Mesenchymal stem cell (in vitro differentiated cells and primary cell): ENCODE measurements around the gene SLC35F3.

Experiments
- DNase-seq: peaks from one replicate; pipeline ENCODE4 v3.0.0-alpha.2; 2013
- H2AFZ ChIP-seq: one replicate; pipeline ENCODE4 v1.6.1; 2013; ENCODE audit warnings: low read depth, mild to moderate bottlenecking, control low read depth, inconsistent platforms, low read length, moderate library complexity
- H2AK5ac ChIP-seq: 2 replicates; pipeline ENCODE4 v1.6.1; 2013; ENCODE audit warnings: low read length, moderate library complexity, mild to moderate bottlenecking, inconsistent platforms; ENCODE audit not compliant: severe bottlenecking
- H2BK120ac ChIP-seq: one replicate; pipeline ENCODE4 v1.6.1; 2013; ENCODE audit warnings: low read depth, mild to moderate bottlenecking, inconsistent platforms, low read length, moderate library complexity
- H2BK12ac ChIP-seq, 2 experiments: one replicate each; pipeline ENCODE4 v1.6.1; 2013; ENCODE audit warnings: inconsistent platforms in 2 of 2, low read length in 2 of 2, mild to moderate bottlenecking in 2 of 2, moderate library complexity in 2 of 2, control low read depth in 1 of 2
- H2BK15ac ChIP-seq: one replicate; pipeline ENCODE4 v1.6.1; 2013; ENCODE audit warnings: mild to moderate bottlenecking, low read depth, inconsistent platforms; ENCODE audit not compliant: poor library complexity, severe bottlenecking
- H2BK5ac ChIP-seq: 2 replicates; pipeline ENCODE4 v1.6.1; 2013; ENCODE audit warnings: low read depth, mild to moderate bottlenecking, low read length, control low read depth, inconsistent platforms; ENCODE audit not compliant: poor library complexity, severe bottlenecking
- H3K14ac ChIP-seq, 2 experiments: one replicate each; pipeline ENCODE4 v1.6.1; 2013; ENCODE audit warnings: inconsistent platforms in 2 of 2, low read length in 2 of 2, control low read depth in 1 of 2, mild to moderate bottlenecking in 1 of 2, moderate library complexity in 1 of 2
- H3K18ac ChIP-seq, 2 experiments: one replicate each; pipeline ENCODE4 v1.6.1; 2013; ENCODE audit warnings: inconsistent platforms in 2 of 2, low read length in 2 of 2, control low read depth in 1 of 2, low read depth in 1 of 2, mild to moderate bottlenecking in 1 of 2
- H3K23ac ChIP-seq, 2 experiments: one replicate each; pipeline ENCODE4 v1.6.1; 2013; ENCODE audit warnings: inconsistent platforms in 2 of 2, low read length in 2 of 2, mild to moderate bottlenecking in 2 of 2, moderate library complexity in 2 of 2, control low read depth in 1 of 2
- H3K27ac ChIP-seq: 2 replicates; pipeline ENCODE4 v1.5.1; 2013; ENCODE audit warnings: mild to moderate bottlenecking, moderate library complexity, low read length, control low read depth, inconsistent platforms; ENCODE audit not compliant: poor library complexity, severe bottlenecking
- H3K27me3 ChIP-seq, 2 experiments: 2 replicates each; pipeline versions ENCODE4 v1.6.1 to v1.7.0; 2013; ENCODE audit warnings: low read length in 2 of 2, mild to moderate bottlenecking in 2 of 2, moderate library complexity in 2 of 2, control low read depth in 1 of 2, inconsistent platforms in 1 of 2; ENCODE audit not compliant: control insufficient read depth in 1 of 2, insufficient read depth in 1 of 2
- H3K36me3 ChIP-seq, 2 experiments: 2 replicates each; pipeline versions ENCODE4 v1.6.1 to v1.7.0; 2013; ENCODE audit warnings: low read length in 2 of 2, control low read depth in 1 of 2, inconsistent platforms in 1 of 2, low read depth in 1 of 2, mild to moderate bottlenecking in 1 of 2; ENCODE audit not compliant: insufficient read depth in 2 of 2, control insufficient read depth in 1 of 2
- H3K4ac ChIP-seq, 2 experiments: one replicate each; pipeline ENCODE4 v1.6.1; 2013; ENCODE audit warnings: inconsistent platforms in 2 of 2, low read length in 2 of 2, mild to moderate bottlenecking in 2 of 2, moderate library complexity in 2 of 2, control low read depth in 1 of 2, low read depth in 1 of 2
- H3K4me1 ChIP-seq: 2 replicates; pipeline ENCODE4 v1.6.1; 2013; ENCODE audit warnings: low read depth, low read length, control low read depth; ENCODE audit not compliant: control insufficient read depth, insufficient read depth
- H3K4me2 ChIP-seq: 2 replicates; pipeline ENCODE4 v1.6.1; 2013; ENCODE audit warnings: low read length, mild to moderate bottlenecking, inconsistent platforms; ENCODE audit not compliant: poor library complexity, severe bottlenecking
- H3K4me3 ChIP-seq, 2 experiments: 2 replicates each; pipeline versions ENCODE4 v1.5.1 to v1.7.0; 2013; ENCODE audit warnings: low read length in 2 of 2, mild to moderate bottlenecking in 2 of 2, control low read depth in 1 of 2, low read depth in 1 of 2; ENCODE audit not compliant: insufficient read depth in 1 of 2
- H3K79me1 ChIP-seq: replicated peaks from 2 replicates; pipeline ENCODE4 v1.6.1; 2013; ENCODE audit warnings: mild to moderate bottlenecking, control low read depth, low read length, inconsistent platforms; ENCODE audit not compliant: poor library complexity, severe bottlenecking
- H3K9ac ChIP-seq: 2 replicates; pipeline ENCODE4 v1.7.0; 2013; ENCODE audit warnings: mild to moderate bottlenecking, low read length, moderate library complexity
- H3K9me3 ChIP-seq: 2 replicates; pipeline ENCODE4 v1.7.0; 2013; ENCODE audit warnings: mild to moderate bottlenecking, low read length; ENCODE audit not compliant: control insufficient read depth
- H4K8ac ChIP-seq: one replicate; pipeline ENCODE4 v1.6.1; 2013; ENCODE audit warnings: inconsistent platforms, mild to moderate bottlenecking, low read length, moderate library complexity
- H4K91ac ChIP-seq: one replicate; pipeline ENCODE4 v1.6.1; 2013; ENCODE audit warnings: mild to moderate bottlenecking, low read length, inconsistent platforms
- WGBS: methylation state at CpG from one replicate; pipeline ENCODE4 v1.1.7; 2013; ENCODE audit warnings: mixed read lengths; 5-methylcytosine and 5-hydroxymethylcytosine counted together

The SLC35F3 gene

GRCh38 chr1:234065794-234066447, 161.4 kb downstream of the SLC35F3 start:
- no peak overlapping the region for H3K9ac ChIP-seq
- H2BK120ac ChIP-seq: no peak overlapping the region

GRCh38 chr1:234067581-234068337, 163.3 kb downstream of the SLC35F3 start:
- Histone ChIP-seq H2BK120ac (no peak overlapping the region), H3K4ac (no peak overlapping the region), H2BK15ac (no peak overlapping the region), H4K91ac (no peak overlapping the region), H3K18ac (no peak overlapping the region), H3K27ac (no peak overlapping the region), H2BK12ac (no peak overlapping the region), H3K27me3 (peaks cover 0 to 6% of the 10 kb centered on the region in 2 experiments), H3K23ac (no peak overlapping the region), H2BK5ac (no peak overlapping the region), H3K9me3 (no peaks in the 10 kb centered on the region), H2AFZ (no peak overlapping the region), H3K36me3 (no peaks in the 10 kb centered on the region), H3K14ac (no peak overlapping the region), H2AK5ac (no peak overlapping the region), H3K4me1 (peaks cover 3% of the 10 kb centered on the region), H3K4me3 (no peak overlapping the region), H4K8ac (no peak overlapping the region), H3K79me1 (no peaks in the 10 kb centered on the region), H3K9ac (no peak overlapping the region), H3K4me2 (no peak overlapping the region)
- DNase-seq: no peak
- 62% methylated on average over 6 of the region's 8 CpGs for WGBS

More at GRCh38 chr1:234065794-234066447, 161.4 kb downstream of the SLC35F3 start:
- H2BK12ac ChIP-seq: no peak overlapping the region
- H3K4me3 ChIP-seq: no peak overlapping the region
- no peak overlapping the region for H2BK15ac ChIP-seq
- H4K8ac ChIP-seq: no peak overlapping the region
- H3K27me3 ChIP-seq: peaks cover 0 to 6% of the 10 kb centered on the region in 2 experiments
- H3K14ac ChIP-seq: no peak overlapping the region
- H3K27ac ChIP-seq: no peak overlapping the region
- H2AK5ac ChIP-seq: no peak overlapping the region
- no peak overlapping the region for H3K18ac ChIP-seq
- H2BK5ac ChIP-seq: no peak overlapping the region
- H4K91ac ChIP-seq: no peak overlapping the region
- no peaks in the 10 kb centered on the region for H3K79me1 ChIP-seq
- peaks cover under 1% of the 10 kb centered on the region for H3K9me3 ChIP-seq
- WGBS: 27% methylated on average over 10 of the region's 17 CpGs
- no peak overlapping the region for H3K4me2 ChIP-seq
- H3K4me1 ChIP-seq: peaks cover 3% of the 10 kb centered on the region
- H3K23ac ChIP-seq: no peak overlapping the region
- H3K4ac ChIP-seq: no peak overlapping the region
- H3K36me3 ChIP-seq: no peaks in the 10 kb centered on the region
- no peak overlapping the region for H2AFZ ChIP-seq
- peak; percentile 59 for DNase-seq

- Histone ChIP-seq H3K79me1 (no peaks in the 10 kb centered on the region), H3K4me1 (peaks cover 3% of the 10 kb centered on the region), H3K18ac (no peak overlapping the region), H3K4me3 (no peak overlapping the region), H3K27me3 (peaks cover 0 to 6% of the 10 kb centered on the region in 2 experiments), H2BK120ac (no peak overlapping the region), H4K8ac (no peak overlapping the region), H3K4me2 (no peak overlapping the region), H2BK15ac (no peak overlapping the region), H3K27ac (no peak overlapping the region), H2AK5ac (no peak overlapping the region), H4K91ac (no peak overlapping the region), H3K9me3 (no peaks in the 10 kb centered on the region), H3K4ac (no peak overlapping the region), H3K14ac (no peak overlapping the region), H3K23ac (no peak overlapping the region), H3K9ac (no peak overlapping the region), H3K36me3 (no peaks in the 10 kb centered on the region), H2BK12ac (no peak overlapping the region), H2AFZ (no peak overlapping the region), H2BK5ac (no peak overlapping the region)
- WGBS: 67% methylated on average over 3 of the region's 3 CpGs
- DNase-seq: no peak
Measured at GRCh38 chr1:234069760-234070159, 165.3 kb downstream of the SLC35F3 start.

GRCh38 chr1:234072793-234073192, 168.3 kb downstream of the SLC35F3 start:
- no peak overlapping the region for H3K18ac ChIP-seq
- H3K4me3 ChIP-seq: no peak overlapping the region
- H3K14ac ChIP-seq: no peak overlapping the region
- H3K27me3 ChIP-seq: no peaks in the 10 kb centered on the region
- no peaks in the 10 kb centered on the region for H3K36me3 ChIP-seq
- H2BK12ac ChIP-seq: no peak overlapping the region
- no peaks in the 10 kb centered on the region for H3K4me1 ChIP-seq
- DNase-seq: no peak
- H2AK5ac ChIP-seq: no peak overlapping the region
- H3K9me3 ChIP-seq: no peaks in the 10 kb centered on the region
- H4K91ac ChIP-seq: no peak overlapping the region
- H2BK15ac ChIP-seq: no peak overlapping the region
- no peak overlapping the region for H2BK5ac ChIP-seq
- no peak overlapping the region for H3K9ac ChIP-seq
- no peak overlapping the region for H3K4me2 ChIP-seq
- no peak overlapping the region for H2AFZ ChIP-seq
- H3K23ac ChIP-seq: no peak overlapping the region
- H3K4ac ChIP-seq: no peak overlapping the region
- H2BK120ac ChIP-seq: no peak overlapping the region
- no peak overlapping the region for H4K8ac ChIP-seq
- no peaks in the 10 kb centered on the region for H3K79me1 ChIP-seq
- H3K27ac ChIP-seq: no peak overlapping the region
- 75% methylated on average over 3 of the region's 3 CpGs for WGBS
